D341Med (cell line): ENCODE data around the gene HOXB3.
"Not testable (repeated sequence)": the region's sequence is repeated elsewhere in the genome, so short reads cannot be mapped to it uniquely, and the experiment has no call there.

ENCODE experiments used
- DNase-seq: peaks from one replicate; pipeline ENCODE4 v3.0.0; 2012; ENCODE audit warnings: low spot score

Gene HOXB3

GRCh38 chr17:48526608-48527546, 63.2 kb downstream of the HOXB3 start:
- DNase-seq = no peak

GRCh38 chr17:48523010-48523409, 67.0 kb downstream of the HOXB3 start:
- no peak for DNase-seq

GRCh38 chr17:48522031-48522653, 67.9 kb downstream of the HOXB3 start:
- DNase-seq = no peak

DNA sequence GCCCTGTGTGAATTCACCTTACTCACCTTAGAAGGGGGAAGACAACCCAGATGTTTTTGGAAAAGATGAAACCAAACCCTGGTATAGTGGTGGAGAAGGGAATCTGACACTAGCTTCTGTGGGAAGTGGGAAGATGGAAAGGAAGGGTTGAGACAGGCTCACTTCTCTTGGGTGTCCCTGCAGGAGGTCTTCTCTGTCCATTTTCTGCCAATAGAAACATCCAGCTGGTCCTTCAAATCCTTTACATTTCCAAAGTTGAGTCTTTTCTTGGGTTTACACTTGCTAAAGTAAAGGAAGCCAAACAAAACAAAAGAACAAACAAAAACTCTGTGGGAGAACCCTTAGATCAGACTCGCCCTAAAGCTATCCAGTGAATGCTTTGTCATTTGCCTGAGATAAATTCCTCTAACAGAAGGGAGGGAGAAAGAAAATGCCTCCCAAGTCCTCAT, 69.4 kb downstream of the HOXB3 start:
- no peak for DNase-seq

DNA sequence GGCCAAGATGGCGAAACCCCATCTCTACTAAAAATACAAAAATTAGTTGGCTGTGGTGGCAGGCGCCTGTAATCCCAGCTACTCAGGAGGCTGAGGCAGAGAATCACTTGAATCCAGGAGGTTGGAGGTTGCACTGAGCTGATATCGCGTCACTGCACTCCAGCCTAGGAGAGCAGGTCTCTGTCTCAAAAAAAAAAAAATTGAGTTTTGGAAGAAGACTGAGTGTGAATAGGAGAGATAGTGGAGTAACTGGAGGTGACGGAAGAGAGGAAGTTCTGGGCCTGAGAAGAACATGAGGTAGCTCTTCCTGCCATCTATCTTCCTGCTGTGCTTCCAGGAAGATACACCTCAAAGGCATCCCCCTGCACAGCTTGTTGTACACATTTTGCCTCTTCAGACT, 70.6 kb downstream of the HOXB3 start:
- no peak for DNase-seq

GRCh38 chr17:48517478-48517877, 72.6 kb downstream of the HOXB3 start:
- no peak for DNase-seq

GRCh38 chr17:48515925-48516900, 73.8 kb downstream of the HOXB3 start:
- DNase-seq = no peak

GRCh38 chr17:48514477-48514876, 75.6 kb downstream of the HOXB3 start:
- no peak for DNase-seq

- no peak for DNase-seq
Measured at GRCh38 chr17:48513666-48514455, 76.2 kb downstream of the HOXB3 start.

DNA sequence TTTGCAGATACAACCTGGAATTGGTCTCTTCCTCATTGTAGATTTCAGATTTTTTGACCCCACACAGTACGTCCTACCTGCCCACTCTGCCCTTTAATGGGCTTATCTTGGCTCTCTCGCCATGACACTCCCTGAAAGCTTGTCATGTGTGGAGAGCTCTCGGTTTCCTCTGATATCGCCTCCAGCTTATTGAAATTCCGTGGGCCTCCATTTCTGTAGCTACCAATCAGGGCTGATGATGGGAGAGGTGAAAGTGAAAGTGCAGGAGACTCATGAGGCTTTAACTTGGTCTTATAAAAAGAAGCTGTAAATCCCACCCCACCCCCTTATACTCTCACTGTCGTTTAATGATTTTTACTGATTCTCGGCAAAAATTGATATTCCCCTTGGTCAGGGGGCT, 76.9 kb downstream of the HOXB3 start:
- DNase-seq = no peak

- no peak for DNase-seq
Measured at GRCh38 chr17:48510761-48511604, 79.1 kb downstream of the HOXB3 start.

DNA sequence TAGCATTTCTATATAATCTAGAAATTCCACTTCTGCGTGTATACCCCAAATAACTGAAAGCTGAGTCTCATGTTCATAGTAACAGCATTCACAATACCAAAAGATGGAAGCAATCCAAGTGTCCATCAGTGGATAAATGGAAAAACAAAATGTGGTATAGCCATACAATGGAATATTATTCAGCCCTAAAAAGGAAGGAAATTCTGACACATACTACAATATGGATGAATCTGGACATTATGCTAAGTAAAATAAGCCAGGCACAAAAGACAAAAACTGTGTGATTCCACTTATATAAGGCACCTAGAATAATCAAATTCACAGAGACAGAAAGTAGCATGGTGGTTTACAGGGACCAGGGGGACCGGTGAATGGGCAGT, 79.7 kb downstream of the HOXB3 start:
- no peak for DNase-seq

- DNase-seq = not testable (repeated sequence)
Measured at GRCh38 chr17:48509708-48510107, 80.3 kb downstream of the HOXB3 start.

- DNase-seq = no peak
Measured at GRCh38 chr17:48506246-48506645, 83.8 kb downstream of the HOXB3 start.

- DNase-seq = no peak
Measured at GRCh38 chr17:48505788-48506187, 84.3 kb downstream of the HOXB3 start.

- DNase-seq = no peak
Measured at GRCh38 chr17:48504953-48505352, 85.1 kb downstream of the HOXB3 start.

GRCh38 chr17:48503747-48504146, 86.3 kb downstream of the HOXB3 start:
- DNase-seq = no peak

GRCh38 chr17:48502901-48503300, 87.1 kb downstream of the HOXB3 start:
- no peak for DNase-seq

DNA sequence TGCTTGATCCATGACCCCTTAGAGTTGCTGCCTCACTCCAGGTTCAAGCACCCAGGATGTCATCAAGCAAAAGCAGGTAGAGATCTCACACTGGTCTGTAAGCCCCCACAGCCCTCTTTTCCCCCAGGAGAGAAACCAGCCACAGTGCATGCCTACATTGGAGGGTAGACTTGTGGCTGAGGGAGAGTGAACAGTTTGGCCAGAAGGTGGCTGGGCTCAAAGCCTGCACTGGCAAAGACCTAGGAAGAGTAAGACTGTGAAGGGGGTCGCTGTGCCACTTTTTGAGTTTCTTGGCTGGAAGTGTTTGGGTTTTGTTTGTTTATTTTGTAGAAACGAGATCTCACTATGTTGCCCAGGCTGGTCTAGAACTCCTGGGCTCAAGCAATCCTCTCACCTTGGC, 87.7 kb downstream of the HOXB3 start:
- DNase-seq = no peak
